ENCODE data around the gene CCDC85C.

- TF ChIP-seq CTCF (IDR thresholded peaks at IDR 0.05 in 8 of 11, conservative IDR thresholded peaks at IDR 0.05 in 3 of 11) (no peak), POLR2A (IDR thresholded peaks at IDR 0.05) (no peak)
Measured at GRCh38 chr14:99611646-99612045, 7.6 kb upstream of the CCDC85C start.

Measured in spleen (tissue), 7 donors.